HepG2 (cell line): ENCODE results near the gene RGL3. TPM values are rescaled to one million over a fixed set of nuclear protein-coding genes. Genes with fewer than 3 reads are reported as not detected.
A peak's percentile ranks its signal among the peaks of the same experiment; 100 is the strongest.

Source experiments
- ATAC-seq: fragments of 200-7000 bp; cut with Tn5 transposase; 3 replicates; pipeline ENCODE4 v1.9.1; 2020; ENCODE audit warnings: mild to moderate bottlenecking, moderate library complexity
- BruUV-seq: library from RNA; stranded (reverse); fragments of 400-500 nt; replicated peaks from 2 replicates; lab custom pipeline; 2021; lab: Mats Ljungman, UMichigan
- CTCF ChIA-PET: fragments of 300-600 bp; formaldehyde crosslinking; extraction: SDS; loops from one replicate; lab custom pipeline; 2021; ENCODE audit warnings: low total read pairs, inconsistent platforms, low intra/inter-chr PET ratio; lab: Yijun Ruan, JAX
- POLR2A ChIA-PET: fragments of 350-600 bp; sonication (Branson Sonifier 250); formaldehyde crosslinking; loops from one replicate; lab custom pipeline; 2020; ENCODE audit warnings: antibody characterized with exemption, inconsistent platforms; lab: Yijun Ruan, JAX
- DNase-seq: peaks from one replicate; pipeline ENCODE4 v3.0.0-alpha.2; 2015; ENCODE audit warnings: low spot score
- FAIRE-seq: peaks from 3 replicates; lab custom pipeline; 2011; peaks lifted over from hg19 to GRCh38; lab: Jason Lieb, UNC
- H2AFZ ChIP-seq: one replicate; pipeline ENCODE4 v1.6.1; 2011; ENCODE audit warnings: low read length, inconsistent platforms
- H3K27ac ChIP-seq: fragments of 300-600 bp; 3 replicates; pipeline ENCODE4 v1.8.0; 2011; ENCODE audit warnings: mixed run types, mild to moderate bottlenecking, mixed read lengths, low read length, inconsistent platforms; ENCODE audit not compliant: insufficient read depth; ENCODE audit errors: extremely low read length
- H3K27me3 ChIP-seq, 2 experiments: fragments of 200-600 bp in 1 of 2; 2 replicates in 1 of 2; 3 replicates in 1 of 2; pipeline versions ENCODE4 v1.6.0 to v1.8.0; 2011; ENCODE audit warnings: low read length in 2 of 2, mild to moderate bottlenecking in 2 of 2, moderate library complexity in 2 of 2, inconsistent platforms in 1 of 2; ENCODE audit not compliant: insufficient read depth in 2 of 2, control insufficient read depth in 1 of 2
- H3K36me3 ChIP-seq, 2 experiments: fragments of 200-600 bp in 1 of 2; replicated peaks in 1 of 2; 2 replicates in 1 of 2; 3 replicates in 1 of 2; pipeline versions ENCODE4 v1.5.1 to v1.8.0; 2011; ENCODE audit warnings: low read length in 2 of 2, inconsistent platforms in 1 of 2; ENCODE audit not compliant: insufficient read depth in 2 of 2, control insufficient read depth in 1 of 2
- H3K4me1 ChIP-seq: 2 replicates; pipeline ENCODE4 v1.5.1; 2012; ENCODE audit warnings: low read length, inconsistent platforms; ENCODE audit not compliant: insufficient read depth
- H3K4me2 ChIP-seq: 2 replicates; pipeline ENCODE4 v1.6.0; 2011; ENCODE audit warnings: low read depth, low read length, inconsistent platforms
- H3K4me3 ChIP-seq, 3 experiments: fragments of 200-600 bp in 1 of 3; sonication (generic), shearing (Covaris generic) in 1 of 3; replicated peaks in 1 of 3; 2 replicates each; pipeline ENCODE4 v1.5.1; 2011 to 2016; ENCODE audit warnings: low read length in 3 of 3, inconsistent platforms in 2 of 3, low read depth in 2 of 3, mild to moderate bottlenecking in 2 of 3, control low read depth in 1 of 3, mixed read lengths in 1 of 3; ENCODE audit not compliant: insufficient read depth in 1 of 3
- H3K79me2 ChIP-seq: one replicate; pipeline ENCODE4 v1.6.1; 2011; ENCODE audit warnings: low read length, inconsistent platforms; ENCODE audit not compliant: insufficient read depth
- H3K9ac ChIP-seq: 2 replicates; pipeline ENCODE4 v1.6.0; 2011; ENCODE audit warnings: mild to moderate bottlenecking, low read depth, low read length, inconsistent platforms; ENCODE audit not compliant: insufficient read depth
- H3K9me3 ChIP-seq: 2 replicates; pipeline ENCODE4 v1.5.1; 2012; ENCODE audit warnings: mild to moderate bottlenecking, low read length
- H4K20me1 ChIP-seq: 2 replicates; pipeline ENCODE4 v1.6.0; 2011; ENCODE audit warnings: inconsistent platforms, mild to moderate bottlenecking, low read length, moderate library complexity; ENCODE audit not compliant: insufficient read depth
- AGO1 ChIP-seq: fragments of 200-400 bp; formaldehyde crosslinking; IDR thresholded peaks from 2 replicates; pipeline ENCODE4 v1.6.1; 2017; ENCODE audit warnings: mild to moderate bottlenecking, low read depth, low read length, moderate library complexity; ENCODE audit not compliant: poor library complexity, severe bottlenecking
- AGO2 ChIP-seq: fragments of 200-400 bp; formaldehyde crosslinking; optimal IDR thresholded peaks from 2 replicates; pipeline ENCODE3; 2017; ENCODE audit warnings: mild to moderate bottlenecking, low read depth, low read length, moderate library complexity
- HNRNPUL1 ChIP-seq: fragments of 200-400 bp; formaldehyde crosslinking; IDR thresholded peaks from 2 replicates; pipeline ENCODE4 v1.6.1; 2017; ENCODE audit warnings: low read depth, mild to moderate bottlenecking, low read length, moderate library complexity
- WGBS: methylation state at CpG from one replicate; pipeline ENCODE4 v1.1.6; 2017; ENCODE audit warnings: low lambda C conversion rate; 5-methylcytosine and 5-hydroxymethylcytosine counted together
- in situ Hi-C: cut with HindIII; loops from 2 replicates; pipeline ENCODE4 v1.10.0; 2017; ENCODE audit warnings: low pct_unique_long_range_greater_than_20kb; ENCODE audit not compliant: extremely low pct_ligation_motif_present
- intact Hi-C: fragments of 100-400 bp; cut with micrococcal nuclease; formaldehyde crosslinking; loops from one replicate; pipeline ENCODE4 v1.10.0; 2022; ENCODE audit not compliant: unreplicated experiment
- polyA plus RNA-seq, 8 experiments: library from polyadenylated mRNA; depleted of rRNA in 3 of 8; stranded (reverse) in 7 of 8; unstranded in 1 of 8; fragments of >200 nt; fragmentation: Illumina TruSeq in 4 of 8; extraction: Trizol in 4 of 8; gene quantifications; 2 replicates each; pipeline versions ENCODE4 v1.2.1 to v1.2.3, GENCODE V29; 2011 to 2016; ENCODE audit warnings: low read depth in 4 of 8, missing spikeins in 1 of 8, mixed read lengths in 1 of 8; ENCODE audit not compliant: insufficient read depth in 1 of 8
- total RNA-seq, 5 experiments: library from RNA; depleted of rRNA; stranded (reverse); fragments of >200 nt; fragmentation: Illumina TruSeq; extraction: Trizol; gene quantifications; 2 replicates each; pipeline ENCODE4 v1.2.3, GENCODE V29; 2016; ENCODE audit warnings: low read depth in 1 of 5
- TF ChIP-seq, protein P1 (sequence below): sonication (generic); formaldehyde crosslinking; IDR thresholded peaks from 2 replicates; pipeline ENCODE4 v1.8.0; 2022; ENCODE audit warnings: mild to moderate bottlenecking, missing genetic modification reagents, borderline replicate concordance
- TF ChIP-seq, protein P2 (sequence below): sonication (generic); formaldehyde crosslinking; IDR thresholded peaks from 2 replicates; pipeline ENCODE4 v1.9.0; 2021; ENCODE audit warnings: mild to moderate bottlenecking, missing genetic modification reagents

The RGL3 gene
- total and polyA plus RNA-seq, 2 of the 13 experiments (the other 11 are each of a cell fraction or from before 2014, with no cell fraction given): 4.2 to 7.6 TPM

DNA sequence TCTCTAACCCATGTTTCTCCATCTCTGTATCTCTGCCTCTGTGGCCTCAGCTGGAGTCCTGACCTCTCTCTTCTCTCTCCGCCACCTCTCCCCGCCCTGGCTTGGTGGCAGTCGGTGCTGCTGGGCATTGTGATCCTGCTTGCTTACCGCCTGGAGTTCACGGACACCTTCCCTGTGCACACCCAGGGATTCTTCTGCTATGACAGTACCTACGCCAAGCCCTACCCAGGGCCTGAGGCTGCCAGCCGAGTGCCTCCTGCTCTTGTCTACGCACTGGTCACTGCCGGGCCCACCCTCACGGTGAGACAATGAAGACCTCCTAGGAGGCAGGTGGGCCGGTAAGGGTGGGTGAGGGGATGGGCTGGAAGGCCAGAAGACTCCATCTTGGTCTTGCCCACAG lies 59.7 kb downstream of the RGL3 start:
- Histone ChIP-seq H3K27me3 (no peaks in the 10 kb centered on the region), H3K9ac (no peak overlapping the region)
- CTCF ChIA-PET: no interaction called here
- intact Hi-C loops: no loop called here
- TF ChIP-seq AGO1: peak; percentile 42
- TF ChIP-seq, protein P1, sequence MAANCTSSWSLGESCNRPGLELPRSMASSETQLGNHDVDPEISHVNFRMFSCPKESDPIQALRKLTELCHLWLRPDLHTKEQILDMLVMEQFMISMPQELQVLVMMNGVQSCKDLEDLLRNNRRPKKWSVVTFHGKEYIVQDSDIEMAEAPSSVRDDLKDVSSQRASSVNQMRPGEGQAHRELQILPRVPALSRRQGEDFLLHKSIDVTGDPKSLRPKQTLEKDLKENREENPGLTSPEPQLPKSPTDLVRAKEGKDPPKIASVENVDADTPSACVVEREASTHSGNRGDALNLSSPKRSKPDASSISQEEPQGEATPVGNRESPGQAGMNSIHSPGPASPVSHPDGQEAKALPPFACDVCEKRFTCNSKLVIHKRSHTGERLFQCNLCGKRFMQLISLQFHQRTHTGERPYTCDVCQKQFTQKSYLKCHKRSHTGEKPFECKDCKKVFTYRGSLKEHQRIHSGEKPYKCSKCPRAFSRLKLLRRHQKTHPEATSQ (CRISPR knock-in tag): no peak
- TF ChIP-seq HNRNPUL1: no peak
- TF ChIP-seq, protein P2, sequence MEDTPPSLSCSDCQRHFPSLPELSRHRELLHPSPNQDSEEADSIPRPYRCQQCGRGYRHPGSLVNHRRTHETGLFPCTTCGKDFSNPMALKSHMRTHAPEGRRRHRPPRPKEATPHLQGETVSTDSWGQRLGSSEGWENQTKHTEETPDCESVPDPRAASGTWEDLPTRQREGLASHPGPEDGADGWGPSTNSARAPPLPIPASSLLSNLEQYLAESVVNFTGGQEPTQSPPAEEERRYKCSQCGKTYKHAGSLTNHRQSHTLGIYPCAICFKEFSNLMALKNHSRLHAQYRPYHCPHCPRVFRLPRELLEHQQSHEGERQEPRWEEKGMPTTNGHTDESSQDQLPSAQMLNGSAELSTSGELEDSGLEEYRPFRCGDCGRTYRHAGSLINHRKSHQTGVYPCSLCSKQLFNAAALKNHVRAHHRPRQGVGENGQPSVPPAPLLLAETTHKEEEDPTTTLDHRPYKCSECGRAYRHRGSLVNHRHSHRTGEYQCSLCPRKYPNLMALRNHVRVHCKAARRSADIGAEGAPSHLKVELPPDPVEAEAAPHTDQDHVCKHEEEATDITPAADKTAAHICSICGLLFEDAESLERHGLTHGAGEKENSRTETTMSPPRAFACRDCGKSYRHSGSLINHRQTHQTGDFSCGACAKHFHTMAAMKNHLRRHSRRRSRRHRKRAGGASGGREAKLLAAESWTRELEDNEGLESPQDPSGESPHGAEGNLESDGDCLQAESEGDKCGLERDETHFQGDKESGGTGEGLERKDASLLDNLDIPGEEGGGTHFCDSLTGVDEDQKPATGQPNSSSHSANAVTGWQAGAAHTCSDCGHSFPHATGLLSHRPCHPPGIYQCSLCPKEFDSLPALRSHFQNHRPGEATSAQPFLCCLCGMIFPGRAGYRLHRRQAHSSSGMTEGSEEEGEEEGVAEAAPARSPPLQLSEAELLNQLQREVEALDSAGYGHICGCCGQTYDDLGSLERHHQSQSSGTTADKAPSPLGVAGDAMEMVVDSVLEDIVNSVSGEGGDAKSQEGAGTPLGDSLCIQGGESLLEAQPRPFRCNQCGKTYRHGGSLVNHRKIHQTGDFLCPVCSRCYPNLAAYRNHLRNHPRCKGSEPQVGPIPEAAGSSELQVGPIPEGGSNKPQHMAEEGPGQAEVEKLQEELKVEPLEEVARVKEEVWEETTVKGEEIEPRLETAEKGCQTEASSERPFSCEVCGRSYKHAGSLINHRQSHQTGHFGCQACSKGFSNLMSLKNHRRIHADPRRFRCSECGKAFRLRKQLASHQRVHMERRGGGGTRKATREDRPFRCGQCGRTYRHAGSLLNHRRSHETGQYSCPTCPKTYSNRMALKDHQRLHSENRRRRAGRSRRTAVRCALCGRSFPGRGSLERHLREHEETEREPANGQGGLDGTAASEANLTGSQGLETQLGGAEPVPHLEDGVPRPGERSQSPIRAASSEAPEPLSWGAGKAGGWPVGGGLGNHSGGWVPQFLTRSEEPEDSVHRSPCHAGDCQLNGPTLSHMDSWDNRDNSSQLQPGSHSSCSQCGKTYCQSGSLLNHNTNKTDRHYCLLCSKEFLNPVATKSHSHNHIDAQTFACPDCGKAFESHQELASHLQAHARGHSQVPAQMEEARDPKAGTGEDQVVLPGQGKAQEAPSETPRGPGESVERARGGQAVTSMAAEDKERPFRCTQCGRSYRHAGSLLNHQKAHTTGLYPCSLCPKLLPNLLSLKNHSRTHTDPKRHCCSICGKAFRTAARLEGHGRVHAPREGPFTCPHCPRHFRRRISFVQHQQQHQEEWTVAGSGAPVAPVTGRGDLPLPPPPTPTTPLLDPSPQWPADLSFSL (CRISPR knock-in tag): no peak
- TF ChIP-seq AGO2: peak; percentile 39
- TF ChIP-seq, all 625 proteins: peak for 2
- DNase-seq (no peak), FAIRE-seq (no peak), ATAC-seq (no peak)
- Histone ChIP-seq H2AFZ (no peak overlapping the region), H3K27ac (no peak overlapping the region), H3K9me3 (no peaks in the 10 kb centered on the region), H3K79me2 (no peaks in the 10 kb centered on the region), H3K4me2 (no peak overlapping the region), H4K20me1 (no peaks in the 10 kb centered on the region), H3K4me1 (peaks cover 10% of the 10 kb centered on the region), H3K4me3 (no peak overlapping the region), H3K36me3 (no peaks in the 10 kb centered on the region; a peak in 1 of 5 replicates)
- POLR2A ChIA-PET: no interaction called here
- in situ Hi-C loops: no loop called here
- WGBS: 92% methylated on average over 8 of the region's 11 CpGs
- BruUV-seq: no TSS peak
